T47D (cell line): ENCODE data around the gene AOPEP.

Source experiments
- DNase-seq, 2 experiments: peaks; one replicate each; pipeline versions ENCODE4 v3.0.0 to v3.0.0-alpha.2; 2011 to 2012; ENCODE audit warnings: low read depth in 1 of 2, low spot score in 1 of 2
- JUND ChIP-seq: IDR thresholded peaks from 2 replicates; pipeline ENCODE4 v1.6.1; 2012; ENCODE audit warnings: low read depth
- in situ Hi-C: cut with HindIII; loops from 2 replicates; pipeline ENCODE4 v1.10.0; 2016; ENCODE audit warnings: low sequenced_read_pairs, low pct_unique_long_range_greater_than_20kb

AOPEP gene

DNA sequence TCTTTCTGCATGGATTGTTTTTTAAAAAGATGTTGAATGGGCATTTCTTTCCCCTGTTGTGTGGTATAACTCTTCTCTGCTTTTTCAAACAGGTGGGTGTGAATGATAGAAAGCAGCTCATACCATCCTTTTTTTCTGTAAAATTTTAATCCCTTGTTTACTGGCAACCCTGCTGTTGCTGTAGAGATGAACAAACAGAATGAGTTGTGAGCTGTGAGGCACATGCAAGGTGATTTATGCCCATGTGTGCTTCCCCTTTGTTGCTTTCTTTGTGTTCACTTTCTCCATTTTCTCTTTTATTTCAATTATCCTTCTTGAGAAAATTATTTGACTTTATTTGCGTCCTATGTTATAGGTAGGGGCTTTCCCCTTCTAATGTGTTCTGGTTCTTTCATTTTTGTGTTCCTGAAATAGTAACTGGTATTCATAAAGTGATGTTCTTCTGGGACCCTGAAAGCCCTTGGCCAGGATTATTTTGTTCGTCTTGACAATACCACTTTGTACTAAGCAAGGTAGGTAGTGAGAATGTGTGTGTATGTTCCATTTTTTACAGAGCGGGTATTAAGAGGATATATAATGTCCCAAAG is 79.9 kb downstream of the AOPEP start:
- in situ Hi-C loops, result no loop called here
- no peak for DNase-seq
- no peak for TF ChIP-seq JUND

- in situ Hi-C loops, result no loop called here
- no peak for DNase-seq
- no peak for TF ChIP-seq JUND
Measured at GRCh38 chr9:94807556-94807955, 81.1 kb downstream of the AOPEP start.

DNA sequence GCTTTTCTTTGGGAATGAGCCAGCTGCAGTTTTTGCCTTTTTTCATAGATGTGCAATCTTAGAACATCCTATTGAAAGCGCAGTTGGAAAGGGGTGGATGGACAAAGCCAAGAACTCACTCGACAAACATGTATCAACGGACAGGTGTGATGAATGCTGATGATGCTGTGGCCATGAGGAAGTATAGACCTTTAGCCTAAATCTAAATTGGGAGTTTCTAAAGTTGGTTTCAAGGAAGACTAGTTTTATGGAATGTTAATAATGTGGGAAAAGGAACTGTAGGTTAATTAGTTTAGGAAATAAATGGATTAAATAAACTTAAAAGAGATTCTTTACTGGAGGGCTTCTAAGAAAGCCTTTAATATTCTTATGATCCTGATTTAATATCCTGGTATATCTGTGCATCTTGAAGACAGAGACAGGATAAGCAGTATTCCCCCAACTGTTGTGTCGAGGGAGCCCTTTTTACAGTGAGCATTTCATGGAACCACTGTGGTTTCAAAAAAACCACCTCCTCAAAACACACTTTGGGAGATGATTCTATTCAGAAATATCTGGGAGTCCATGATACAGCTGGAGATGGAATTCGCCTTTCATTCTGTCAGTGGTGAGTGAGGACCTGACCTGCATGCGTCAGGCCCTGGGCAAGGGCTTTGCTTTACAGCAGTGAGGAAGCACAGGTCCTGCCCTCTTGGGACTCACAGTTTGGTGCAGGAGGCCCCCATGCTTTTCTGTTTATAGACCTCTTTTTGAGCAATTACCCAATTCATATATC is 82.6 kb downstream of the AOPEP start:
- TF ChIP-seq JUND, result no peak
- in situ Hi-C loops, result no loop called here
- DNase-seq, result no peak

- in situ Hi-C loops, result no loop called here
- no peak for DNase-seq
- TF ChIP-seq JUND, result no peak
Measured at GRCh38 chr9:94809778-94810177, 83.3 kb downstream of the AOPEP start.

GRCh38 chr9:94811074-94811473 is 84.6 kb downstream of the AOPEP start:
- no peak for DNase-seq
- TF ChIP-seq JUND, result no peak
- in situ Hi-C loops, result no loop called here

GRCh38 chr9:94812343-94812742 is 85.8 kb downstream of the AOPEP start:
- in situ Hi-C loops, result no loop called here
- no peak for TF ChIP-seq JUND
- DNase-seq, result peak in 1 of 2 experiments; percentile 31

GRCh38 chr9:94813379-94813778 is 86.9 kb downstream of the AOPEP start:
- in situ Hi-C loops, result no loop called here
- TF ChIP-seq JUND, result no peak

DNA sequence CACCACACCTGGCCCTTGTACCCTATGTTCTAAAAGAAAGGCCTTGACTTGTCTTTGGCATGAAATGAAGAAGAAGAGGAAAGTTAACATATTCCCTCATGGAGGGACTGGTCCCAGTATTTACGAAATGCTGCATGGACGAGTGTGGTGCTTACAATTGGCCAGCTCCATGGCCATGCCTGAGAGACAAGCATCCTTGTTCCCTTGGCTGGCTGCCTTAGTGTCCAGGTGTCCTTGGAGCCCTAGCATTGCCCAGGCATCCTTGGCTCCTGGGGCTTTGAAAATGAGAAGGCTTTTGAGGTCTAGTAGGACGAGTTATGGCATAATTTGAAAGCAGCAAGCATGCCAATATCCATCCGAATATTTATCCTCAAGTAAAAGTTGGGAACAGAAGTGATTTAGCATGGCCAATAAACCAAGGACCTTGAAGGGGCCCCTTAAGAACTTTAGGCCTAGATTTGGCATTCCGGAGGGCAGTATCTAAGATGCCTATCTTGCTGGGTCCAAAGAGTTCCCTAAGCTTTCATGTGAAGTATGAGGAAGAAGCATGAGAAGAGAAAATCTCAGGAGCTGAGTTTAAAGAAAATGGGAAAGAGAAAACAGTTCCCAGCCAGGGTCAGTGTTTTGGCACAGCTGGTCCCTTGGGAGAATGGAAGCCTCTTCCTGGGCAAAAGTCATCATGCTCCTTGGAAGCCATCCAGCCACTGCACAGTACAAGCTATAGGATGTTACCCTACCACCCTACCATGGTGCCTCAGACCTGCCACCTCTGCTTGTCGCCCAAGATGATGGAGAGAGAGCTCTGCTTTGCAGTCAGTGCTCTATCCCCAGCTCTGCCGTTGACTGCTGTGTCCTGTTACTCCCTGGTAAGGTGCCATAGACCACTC is 91.0 kb downstream of the AOPEP start:
- peak in 1 of 2 experiments; percentile 59 for DNase-seq
- in situ Hi-C loops, result no loop called here
- no peak for TF ChIP-seq JUND

More at GRCh38 chr9:94813379-94813778, 86.9 kb downstream of the AOPEP start:
- no peak for DNase-seq

GRCh38 chr9:94818178-94818541 is 91.7 kb downstream of the AOPEP start:
- peak in 1 of 2 experiments; percentile 82 for DNase-seq
- peak; percentile 67 for TF ChIP-seq JUND
- in situ Hi-C loops, result no loop called here

GRCh38 chr9:94819161-94819687 is 92.7 kb downstream of the AOPEP start:
- peak in 1 of 2 experiments; percentile 97 for DNase-seq
- in situ Hi-C loops, result no loop called here
- peak; percentile 95 for TF ChIP-seq JUND

GRCh38 chr9:94821098-94821887 is 94.8 kb downstream of the AOPEP start:
- DNase-seq, result no peak
- in situ Hi-C loops, result no loop called here
- TF ChIP-seq JUND, result no peak

- no peak for DNase-seq
- in situ Hi-C loops, result no loop called here
- no peak for TF ChIP-seq JUND
Measured at GRCh38 chr9:94822273-94822672, 95.8 kb downstream of the AOPEP start.
